ENCODE results near the gene RPS29. TPM values are rescaled to one million over a fixed set of nuclear protein-coding genes. Genes with fewer than 3 reads are reported as not detected.

The RPS29 gene
- total and polyA plus RNA-seq, 2 donors from 2014 or later: 1,054 to 2,862 TPM

DNA sequence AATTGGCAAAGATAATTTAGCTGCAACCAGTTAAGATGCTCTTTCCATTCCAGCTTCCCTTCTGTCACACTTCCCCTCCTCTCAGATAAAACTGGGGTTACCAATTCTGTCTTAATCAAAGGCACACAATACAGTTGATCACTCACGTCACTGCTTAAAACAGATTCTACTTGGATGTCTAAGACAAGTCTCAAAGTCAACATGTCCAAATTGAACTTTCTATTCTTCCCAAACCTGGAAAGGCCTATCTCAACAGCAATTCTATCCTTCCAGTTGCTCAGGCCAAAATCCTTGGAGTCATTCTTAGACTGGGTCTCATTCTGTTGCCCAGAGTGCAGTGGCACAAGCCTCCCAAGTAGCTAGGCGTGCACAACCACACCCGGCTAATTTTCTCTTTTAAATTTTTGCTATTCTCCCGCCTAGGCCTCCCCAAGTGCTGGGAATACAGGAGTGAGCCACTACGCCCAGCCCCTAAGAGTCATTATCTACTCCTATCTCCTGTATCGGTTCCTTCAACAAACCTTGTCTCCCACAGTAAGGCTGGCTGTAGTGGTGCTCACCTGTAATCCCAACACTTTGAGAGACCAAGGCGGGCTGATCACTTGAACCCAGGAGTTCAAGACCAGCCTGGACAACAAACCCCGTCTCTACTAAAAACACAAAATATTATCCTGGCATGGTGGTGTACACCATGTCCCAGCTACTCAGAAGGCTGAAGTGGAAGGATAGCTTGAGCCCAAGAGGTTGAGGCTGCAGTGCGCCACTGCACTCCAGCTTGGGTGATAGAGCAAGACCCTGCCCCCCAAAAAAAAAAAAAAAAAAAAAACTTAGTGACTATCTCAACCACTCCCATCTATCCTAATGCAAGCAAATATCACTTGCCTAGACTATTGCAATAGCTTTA lies 4.7 kb downstream of the RPS29 start:
- no peak overlapping the region for H3K4me3 ChIP-seq (ENCODE audit: low read length in 3 of 3)
- TF ChIP-seq, protein P1, sequence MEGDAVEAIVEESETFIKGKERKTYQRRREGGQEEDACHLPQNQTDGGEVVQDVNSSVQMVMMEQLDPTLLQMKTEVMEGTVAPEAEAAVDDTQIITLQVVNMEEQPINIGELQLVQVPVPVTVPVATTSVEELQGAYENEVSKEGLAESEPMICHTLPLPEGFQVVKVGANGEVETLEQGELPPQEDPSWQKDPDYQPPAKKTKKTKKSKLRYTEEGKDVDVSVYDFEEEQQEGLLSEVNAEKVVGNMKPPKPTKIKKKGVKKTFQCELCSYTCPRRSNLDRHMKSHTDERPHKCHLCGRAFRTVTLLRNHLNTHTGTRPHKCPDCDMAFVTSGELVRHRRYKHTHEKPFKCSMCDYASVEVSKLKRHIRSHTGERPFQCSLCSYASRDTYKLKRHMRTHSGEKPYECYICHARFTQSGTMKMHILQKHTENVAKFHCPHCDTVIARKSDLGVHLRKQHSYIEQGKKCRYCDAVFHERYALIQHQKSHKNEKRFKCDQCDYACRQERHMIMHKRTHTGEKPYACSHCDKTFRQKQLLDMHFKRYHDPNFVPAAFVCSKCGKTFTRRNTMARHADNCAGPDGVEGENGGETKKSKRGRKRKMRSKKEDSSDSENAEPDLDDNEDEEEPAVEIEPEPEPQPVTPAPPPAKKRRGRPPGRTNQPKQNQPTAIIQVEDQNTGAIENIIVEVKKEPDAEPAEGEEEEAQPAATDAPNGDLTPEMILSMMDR (IDR thresholded peaks at IDR 0.05; ENCODE audit: borderline replicate concordance, extremely low read depth, insufficient read depth): no peak
- no peaks in the 10 kb centered on the region for H3K9me3 ChIP-seq (ENCODE audit: control insufficient read depth in 2 of 3, insufficient read depth in 1 of 3, low read length in 3 of 3)
- no peak overlapping the region for H3K9ac ChIP-seq (ENCODE audit: low read length in 3 of 3)
- no peak overlapping the region for H3K27ac ChIP-seq (ENCODE audit: low read depth in 2 of 2, low read length in 2 of 2)
- intact Hi-C loops (cut with DNase I): no loop called here
- H3K36me3 ChIP-seq (ENCODE audit: control insufficient read depth in 2 of 3, insufficient read depth in 3 of 3, low read length in 3 of 3): peaks cover 3 to 22% (median 6%) of the 10 kb centered on the region in 3 donors
- DNase-seq: no peak
- H3K27me3 ChIP-seq (ENCODE audit: control insufficient read depth, insufficient read depth, low read length): no peaks in the 10 kb centered on the region
- peaks cover 0 to 11% (median 0%) of the 10 kb centered on the region in 3 donors for H3K4me1 ChIP-seq (ENCODE audit: control insufficient read depth in 2 of 3, insufficient read depth in 2 of 3, low read depth in 1 of 3, low read length in 3 of 3)
- no peak for FAIRE-seq

DNA sequence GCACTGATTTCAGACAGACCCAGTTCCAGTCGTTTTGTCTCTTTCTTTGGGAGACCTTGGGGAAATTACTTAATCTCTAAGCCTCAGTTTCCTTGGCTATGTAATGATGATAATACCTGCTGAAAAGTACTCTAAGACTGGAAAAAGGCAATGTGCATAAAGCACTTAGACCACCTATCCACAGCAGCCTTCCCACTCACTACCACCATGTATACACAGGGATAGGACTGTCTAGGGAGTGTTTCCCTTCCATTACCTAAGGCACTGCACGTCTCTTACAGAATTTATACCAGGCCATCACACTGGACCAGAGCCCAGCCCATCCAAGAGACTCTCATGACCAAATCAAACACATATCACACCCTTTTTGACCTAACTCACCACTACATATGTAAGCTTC lies 6.3 kb downstream of the RPS29 start:
- no peak for FAIRE-seq
- Histone ChIP-seq H3K27me3 (ENCODE audit: control insufficient read depth, insufficient read depth, low read length) (no peaks in the 10 kb centered on the region), H3K27ac (ENCODE audit: low read depth in 2 of 2, low read length in 2 of 2) (no peak overlapping the region), H3K9me3 (ENCODE audit: control insufficient read depth in 2 of 3, insufficient read depth in 1 of 3, low read length in 3 of 3) (no peaks in the 10 kb centered on the region), H3K4me1 (ENCODE audit: control insufficient read depth in 2 of 3, insufficient read depth in 2 of 3, low read depth in 1 of 3, low read length in 3 of 3) (peaks cover 0 to 10% (median 0%) of the 10 kb centered on the region in 3 donors), H3K9ac (ENCODE audit: low read length in 3 of 3) (no peak overlapping the region), H3K36me3 (ENCODE audit: control insufficient read depth in 2 of 3, insufficient read depth in 3 of 3, low read length in 3 of 3) (peaks cover 3 to 32% (median 6%) of the 10 kb centered on the region in 3 donors), H3K4me3 (ENCODE audit: low read length in 3 of 3) (no peak overlapping the region)
- DNase-seq: no peak
- intact Hi-C loops (cut with DNase I): no loop called here
- TF ChIP-seq, protein P1 (IDR thresholded peaks at IDR 0.05; ENCODE audit: borderline replicate concordance, extremely low read depth, insufficient read depth): no peak

DNA sequence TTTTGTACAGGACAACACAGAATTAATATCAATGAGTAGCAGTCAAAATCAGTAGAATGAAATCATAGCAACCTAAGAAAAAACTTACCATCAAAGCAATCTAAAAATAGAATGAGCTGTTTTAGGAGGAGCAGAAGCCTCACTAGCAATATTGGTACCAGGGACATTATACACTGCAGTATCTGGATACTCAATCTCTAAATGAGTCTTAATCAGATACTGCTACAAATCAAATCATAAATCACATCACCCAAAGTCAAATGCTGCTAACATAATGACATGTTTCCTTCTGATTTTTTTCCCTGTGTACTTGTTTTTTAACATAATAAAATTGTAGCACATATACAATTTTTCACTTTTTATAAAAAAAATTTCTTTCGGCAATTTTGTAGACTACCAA lies 8.0 kb downstream of the RPS29 start:
- Histone ChIP-seq H3K27me3 (ENCODE audit: control insufficient read depth, insufficient read depth, low read length) (no peaks in the 10 kb centered on the region), H3K4me3 (ENCODE audit: low read length in 3 of 3) (no peak overlapping the region), H3K4me1 (ENCODE audit: control insufficient read depth in 2 of 3, insufficient read depth in 2 of 3, low read depth in 1 of 3, low read length in 3 of 3) (peaks cover 0 to 2% (median 0%) of the 10 kb centered on the region in 3 donors), H3K27ac (ENCODE audit: low read depth in 2 of 2, low read length in 2 of 2) (no peak overlapping the region), H3K9ac (ENCODE audit: low read length in 3 of 3) (no peak overlapping the region), H3K9me3 (ENCODE audit: control insufficient read depth in 2 of 3, insufficient read depth in 1 of 3, low read length in 3 of 3) (no peaks in the 10 kb centered on the region), H3K36me3 (ENCODE audit: control insufficient read depth in 2 of 3, insufficient read depth in 3 of 3, low read length in 3 of 3) (peaks cover 0 to 26% (median 6%) of the 10 kb centered on the region in 3 donors)
- no peak for FAIRE-seq
- DNase-seq: no peak
- intact Hi-C loops (cut with DNase I): no loop called here
- TF ChIP-seq, protein P1 (IDR thresholded peaks at IDR 0.05; ENCODE audit: borderline replicate concordance, extremely low read depth, insufficient read depth): no peak
